H9 (cell line): ENCODE results near the gene C1QTNF6. TPM values are rescaled to one million over a fixed set of nuclear protein-coding genes. Genes with fewer than 3 reads are reported as not detected.

Source experiments
- DNase-seq: peaks from one replicate; pipeline ENCODE4 v3.0.0-alpha.2; 2017
- H2AFZ ChIP-seq: one replicate; pipeline ENCODE4 v1.6.1; 2013; ENCODE audit warnings: mild to moderate bottlenecking, low read length, control low read depth, moderate library complexity
- H2AK5ac ChIP-seq: 2 replicates; pipeline ENCODE4 v1.6.1; 2013; ENCODE audit warnings: low read length, control low read depth, mixed read lengths; ENCODE audit not compliant: insufficient read length
- H2BK120ac ChIP-seq: one replicate; pipeline ENCODE4 v1.6.1; 2013; ENCODE audit warnings: low read depth, mild to moderate bottlenecking, low read length, control low read depth, inconsistent platforms; ENCODE audit not compliant: poor library complexity, severe bottlenecking
- H2BK12ac ChIP-seq: 2 replicates; pipeline ENCODE4 v1.6.1; 2013; ENCODE audit warnings: low read length, control low read depth, mixed read lengths, low read depth; ENCODE audit not compliant: insufficient read length
- H2BK15ac ChIP-seq: 2 replicates; pipeline ENCODE4 v1.6.1; 2013; ENCODE audit warnings: low read depth, low read length, control low read depth
- H2BK20ac ChIP-seq: one replicate; pipeline ENCODE4 v1.6.1; 2013; ENCODE audit warnings: low read depth, mild to moderate bottlenecking, low read length, control low read depth, inconsistent platforms; ENCODE audit not compliant: poor library complexity, severe bottlenecking
- H2BK5ac ChIP-seq: 2 replicates; pipeline ENCODE4 v1.6.1; 2013; ENCODE audit warnings: low read length, control low read depth, mixed read lengths; ENCODE audit not compliant: insufficient read length
- H3K14ac ChIP-seq: 2 replicates; pipeline ENCODE4 v1.6.1; 2013; ENCODE audit warnings: low read length, control low read depth; ENCODE audit not compliant: insufficient read depth
- H3K18ac ChIP-seq: 2 replicates; pipeline ENCODE4 v1.6.1; 2013; ENCODE audit warnings: low read depth, mild to moderate bottlenecking, mixed read lengths, low read length, control low read depth; ENCODE audit not compliant: insufficient read length
- H3K23ac ChIP-seq: 2 replicates; pipeline ENCODE4 v1.6.1; 2013; ENCODE audit warnings: low read length, control low read depth, mixed read lengths, low read depth; ENCODE audit not compliant: insufficient read length
- H3K23me2 ChIP-seq: 2 replicates; pipeline ENCODE4 v1.6.1; 2013; ENCODE audit warnings: low read depth, mild to moderate bottlenecking, mixed read lengths, low read length, control low read depth; ENCODE audit not compliant: insufficient read length, poor library complexity, severe bottlenecking
- H3K27ac ChIP-seq: 2 replicates; pipeline ENCODE4 v1.5.1; 2013; ENCODE audit warnings: low read length, control low read depth, mixed read lengths, low read depth; ENCODE audit not compliant: insufficient read length
- H3K27me3 ChIP-seq: 2 replicates; pipeline ENCODE4 v1.6.1; 2013; ENCODE audit warnings: low read length, control low read depth, inconsistent platforms; ENCODE audit not compliant: insufficient read depth
- H3K4ac ChIP-seq: 2 replicates; pipeline ENCODE4 v1.6.1; 2013; ENCODE audit warnings: low read depth, mild to moderate bottlenecking, control low read depth, inconsistent platforms, low read length, moderate library complexity
- H3K4me1 ChIP-seq: 2 replicates; pipeline ENCODE4 v1.6.1; 2013; ENCODE audit warnings: low read length, control low read depth, inconsistent platforms; ENCODE audit not compliant: insufficient read depth
- H3K4me2 ChIP-seq: 2 replicates; pipeline ENCODE4 v1.6.1; 2013; ENCODE audit warnings: low read length, control low read depth, mixed read lengths; ENCODE audit not compliant: insufficient read length, insufficient read depth
- H3K56ac ChIP-seq: 2 replicates; pipeline ENCODE4 v1.6.1; 2013; ENCODE audit warnings: low read depth, mild to moderate bottlenecking, mixed read lengths, low read length, control low read depth; ENCODE audit not compliant: insufficient read length
- H3K79me1 ChIP-seq: 2 replicates; pipeline ENCODE4 v1.6.1; 2013; ENCODE audit warnings: low read depth, mild to moderate bottlenecking, moderate library complexity, low read length, control low read depth, inconsistent platforms; ENCODE audit not compliant: insufficient read depth, poor library complexity, severe bottlenecking
- H3K79me2 ChIP-seq: 2 replicates; pipeline ENCODE4 v1.6.1; 2013; ENCODE audit warnings: low read length, control low read depth, inconsistent platforms; ENCODE audit not compliant: insufficient read depth
- H3K9ac ChIP-seq: 2 replicates; pipeline ENCODE4 v1.6.1; 2013; ENCODE audit warnings: low read length, control low read depth, mixed read lengths; ENCODE audit not compliant: insufficient read length; ENCODE audit errors: extremely low read depth
- H3K9me3 ChIP-seq: one replicate; pipeline ENCODE4 v1.6.1; 2013; ENCODE audit warnings: low read depth, low read length, inconsistent platforms; ENCODE audit not compliant: control insufficient read depth
- H3T11ph ChIP-seq: one replicate; pipeline ENCODE4 v1.6.1; 2013; ENCODE audit warnings: mild to moderate bottlenecking, low read length, control low read depth, inconsistent platforms
- H4K20me1 ChIP-seq: one replicate; pipeline ENCODE4 v1.6.1; 2013; ENCODE audit not compliant: control insufficient read depth, insufficient read length, insufficient read depth
- H4K5ac ChIP-seq: 2 replicates; pipeline ENCODE4 v1.6.1; 2013; ENCODE audit warnings: low read depth, mild to moderate bottlenecking, mixed read lengths, low read length, control low read depth; ENCODE audit not compliant: insufficient read length
- H4K8ac ChIP-seq: replicated peaks from 2 replicates; pipeline ENCODE4 v1.6.1; 2013; ENCODE audit warnings: low read length, control low read depth, mixed read lengths, low read depth; ENCODE audit not compliant: insufficient read length
- H4K91ac ChIP-seq: 2 replicates; pipeline ENCODE4 v1.6.1; 2013; ENCODE audit warnings: low read depth, mild to moderate bottlenecking, moderate library complexity, mixed read lengths, low read length, control low read depth; ENCODE audit not compliant: insufficient read length
- H3K27ac Mint-ChIP-seq, 3 experiments: 2 replicates in 2 of 3; 3 replicates in 1 of 3; pipeline ENCODE4 v1.8.0; 2020 to 2021; ENCODE audit warnings: mixed read lengths in 3 of 3, mild to moderate bottlenecking in 1 of 3, moderate library complexity in 1 of 3
- H3K27me3 Mint-ChIP-seq: 2 replicates; pipeline ENCODE4 v1.8.0; 2021; ENCODE audit warnings: low read depth, mild to moderate bottlenecking, moderate library complexity, mixed read lengths
- H3K36me3 Mint-ChIP-seq, 3 experiments: 2 replicates in 2 of 3; 3 replicates in 1 of 3; pipeline ENCODE4 v1.8.0; 2020 to 2021; ENCODE audit warnings: low read depth in 3 of 3, mixed read lengths in 3 of 3; ENCODE audit not compliant: insufficient read depth in 1 of 3
- H3K4me1 Mint-ChIP-seq, 2 experiments: 2 replicates each; pipeline ENCODE4 v1.8.0; 2020; ENCODE audit warnings: mixed read lengths in 2 of 2
- H3K4me3 Mint-ChIP-seq, 2 experiments: 2 replicates in 1 of 2; 3 replicates in 1 of 2; pipeline ENCODE4 v1.8.0; 2020 to 2021; ENCODE audit warnings: mild to moderate bottlenecking in 2 of 2, mixed read lengths in 2 of 2, moderate library complexity in 1 of 2
- H3K9me3 Mint-ChIP-seq, 2 experiments: 2 replicates in 1 of 2; 3 replicates in 1 of 2; pipeline ENCODE4 v1.8.0; 2020; ENCODE audit warnings: mild to moderate bottlenecking in 2 of 2, mixed read lengths in 2 of 2, moderate library complexity in 1 of 2
- CTCF ChIP-seq: fragments of 200-600 bp; sonication (generic); conservative IDR thresholded peaks from 3 replicates; pipeline ENCODE4 v1.8.0; 2021; ENCODE audit warnings: antibody characterized with exemption, mild to moderate bottlenecking
- WGBS: extraction: QIAGEN DNeasy Blood & Tissue Kit; methylation state at CpG from one replicate; pipeline ENCODE4 v1.1.7; 2013; ENCODE audit warnings: missing lambda C conversion rate, low lambda C conversion rate, mixed read lengths; ENCODE audit not compliant: insufficient read length; ENCODE audit errors: extremely low coverage; 5-methylcytosine and 5-hydroxymethylcytosine counted together
- long read RNA-seq: library from polyadenylated mRNA; unstranded; transcript quantifications from one replicate; pipeline ENCODE4 v2.0.0, GENCODE V29; 2020
- total RNA-seq: library from RNA; stranded (reverse); gene quantifications from 2 replicates; pipeline ENCODE4 v1.2.1, GENCODE V29; 2021

Gene C1QTNF6
- total RNA-seq, result 3.8 and 5.0 TPM in 2 replicates
- long read RNA-seq, transcript C1QTNF6-201 (3 exons, 2,934 nt), result major isoform, 5 of 12 reads
- long read RNA-seq, partial matches to known transcripts, result 0 of 12 reads
- long read RNA-seq, other reads (novel, unspliced or antisense), result 3 of 12 reads

- H3K79me2 ChIP-seq, result no peaks in the 10 kb centered on the region
- no CpG with 5 or more reads among the region's 17 CpGs for WGBS
Observed at GRCh38 chr22:37187891-37188761, at the start of gene C1QTNF6. TSS of gene C1QTNF6 (minus strand) at chr22:37188247. CDS start at chr22:37188213, 34 bp downstream.

More at GRCh38 chr22:37187891-37188761, at the start of gene C1QTNF6:
- Histone ChIP-seq H3K4ac (no peak within 1 kb of the TSS), H4K20me1 (no peaks in the 10 kb centered on the region), H3K27ac (peak within 1 kb of the TSS; percentile 9), H4K91ac (no peak within 1 kb of the TSS), H3K23ac (no peak within 1 kb of the TSS), H2BK5ac (no peak within 1 kb of the TSS), H4K5ac (no peak within 1 kb of the TSS), H3K56ac (no peak within 1 kb of the TSS), H3K9me3 (peaks cover 5% of the 10 kb centered on the region), H2BK12ac (no peak within 1 kb of the TSS), H3K14ac (peak within 1 kb of the TSS; percentile 25; the same call in 1 of the 2 replicates), H3T11ph (no peak within 1 kb of the TSS), H2BK15ac (no peak within 1 kb of the TSS), H3K4me1 (peaks cover 5% of the 10 kb centered on the region), H3K79me1 (no peaks in the 10 kb centered on the region), H3K23me2 (peaks cover 9% of the 10 kb centered on the region), H2BK120ac (no peak within 1 kb of the TSS), H4K8ac (no peak within 1 kb of the TSS), H3K27me3 (no peaks in the 10 kb centered on the region), H3K4me2 (peak within 1 kb of the TSS; percentile 60), H3K9ac (no peak within 1 kb of the TSS), H2AFZ (no peak within 1 kb of the TSS), H2BK20ac (no peak within 1 kb of the TSS), H3K18ac (peak within 1 kb of the TSS; percentile 16), H2AK5ac (no peak within 1 kb of the TSS)
- peak; percentile 85 for DNase-seq
- Mint-ChIP-seq H3K9me3 (peaks cover 10 to 18% of the 10 kb centered on the region in 2 experiments), H3K27me3 (no peaks in the 10 kb centered on the region; the same call in 1 of the 2 replicates), H3K4me1 (peaks cover 29 to 43% of the 10 kb centered on the region in 2 experiments), H3K4me3 (peak within 1 kb of the TSS; percentile 62 to 77), H3K27ac (peak within 1 kb of the TSS; percentile 85 to 93 (median 88)), H3K36me3 (peaks cover 14 to 24% (median 14%) of the 10 kb centered on the region in 3 experiments)
- no peak for TF ChIP-seq CTCF
